GM21381 (cell line): ENCODE results near the gene PSMG2.
"Not testable (repeated sequence)": the region's sequence is repeated elsewhere in the genome, so short reads cannot be mapped to it uniquely, and the experiment has no call there.

Experiments used
- ATAC-seq: cut with Tn5 transposase; IDR thresholded peaks from one replicate; pipeline ENCODE4 v1.9.1; 2021; ENCODE audit warnings: mild to moderate bottlenecking, moderate library complexity; ENCODE audit not compliant: unreplicated experiment

Gene PSMG2

DNA sequence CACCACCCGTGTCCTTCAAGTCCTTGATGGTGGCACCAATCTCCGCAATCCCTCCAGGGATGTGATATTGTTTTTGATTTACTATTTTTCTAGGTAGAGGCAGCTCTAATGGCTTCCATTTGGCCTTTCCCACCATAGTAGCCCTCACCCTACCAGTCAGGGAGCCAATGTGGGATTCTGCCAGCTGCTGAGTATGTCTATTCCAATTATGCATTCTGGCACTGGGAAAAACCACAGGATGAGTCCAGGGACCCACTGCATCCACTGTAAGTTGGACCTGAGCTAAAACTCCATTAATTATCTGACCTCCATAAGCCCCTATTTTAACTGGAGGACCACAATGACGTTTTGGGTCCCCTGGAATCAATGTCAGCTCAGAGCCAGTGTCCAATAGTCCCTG lies 55.7 kb downstream of the PSMG2 start:
- ATAC-seq, result not testable (repeated sequence)

DNA sequence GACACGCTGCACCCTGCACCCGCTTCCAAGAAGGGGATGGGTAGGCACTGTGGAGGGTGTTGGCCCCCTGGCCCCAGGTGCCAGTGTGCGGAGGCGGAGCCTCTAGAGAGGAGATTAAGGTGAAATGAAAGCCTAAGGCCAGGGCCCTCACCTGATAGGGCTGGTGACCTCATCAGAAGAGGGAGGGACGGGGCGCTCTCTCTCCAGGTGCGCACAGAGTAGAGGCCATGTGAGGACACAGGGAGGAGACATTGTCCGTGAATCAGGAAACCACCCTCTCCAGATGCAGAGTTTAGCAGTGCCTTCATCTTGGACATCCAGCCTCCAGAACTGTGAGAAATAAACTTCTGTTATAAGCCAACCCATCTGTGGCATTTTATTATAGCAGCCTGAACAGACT lies 62.3 kb downstream of the PSMG2 start:
- ATAC-seq, result no peak

DNA sequence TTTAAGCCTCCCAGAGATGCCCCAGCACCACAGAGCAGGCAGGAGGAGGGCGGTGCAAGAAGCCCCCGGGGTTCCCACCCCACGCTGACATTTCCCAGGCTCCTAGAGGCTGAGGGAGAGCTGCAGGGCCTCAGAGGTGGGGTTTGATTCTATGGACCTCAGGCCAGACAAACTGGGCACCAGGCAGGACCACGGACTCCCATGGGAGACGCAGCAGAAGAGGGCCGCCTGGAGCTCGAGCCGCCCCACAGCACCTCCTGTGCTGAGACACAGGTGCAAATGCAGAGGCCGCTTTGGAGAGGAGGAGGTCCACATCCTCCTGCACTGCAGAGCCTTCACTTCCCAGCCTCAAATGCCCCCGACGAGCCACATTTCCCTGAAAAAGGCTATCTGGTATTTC lies 62.7 kb downstream of the PSMG2 start:
- ATAC-seq, result no peak

DNA sequence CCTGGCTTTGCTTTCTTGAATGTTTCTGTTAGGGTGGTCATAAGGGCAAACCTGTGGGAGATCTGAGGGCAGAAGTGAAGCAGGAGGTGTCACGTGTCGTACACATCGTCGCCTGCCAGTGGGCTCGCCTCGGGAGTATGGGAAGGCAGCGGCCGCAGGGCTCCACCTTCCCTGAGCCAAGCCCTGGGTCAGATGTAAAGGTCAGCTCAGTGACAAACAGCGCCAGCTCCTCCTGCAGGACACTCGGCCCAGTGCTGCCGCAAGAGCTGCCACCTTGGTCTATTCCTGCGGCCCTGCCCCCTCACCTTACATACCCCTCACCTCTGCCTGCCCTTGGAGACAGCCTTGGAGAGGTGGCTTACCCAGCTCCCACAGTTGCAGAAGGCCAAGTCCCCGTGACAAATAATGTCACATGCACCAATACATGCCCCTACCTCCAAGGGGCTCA lies 64.2 kb downstream of the PSMG2 start:
- ATAC-seq, result no peak

DNA sequence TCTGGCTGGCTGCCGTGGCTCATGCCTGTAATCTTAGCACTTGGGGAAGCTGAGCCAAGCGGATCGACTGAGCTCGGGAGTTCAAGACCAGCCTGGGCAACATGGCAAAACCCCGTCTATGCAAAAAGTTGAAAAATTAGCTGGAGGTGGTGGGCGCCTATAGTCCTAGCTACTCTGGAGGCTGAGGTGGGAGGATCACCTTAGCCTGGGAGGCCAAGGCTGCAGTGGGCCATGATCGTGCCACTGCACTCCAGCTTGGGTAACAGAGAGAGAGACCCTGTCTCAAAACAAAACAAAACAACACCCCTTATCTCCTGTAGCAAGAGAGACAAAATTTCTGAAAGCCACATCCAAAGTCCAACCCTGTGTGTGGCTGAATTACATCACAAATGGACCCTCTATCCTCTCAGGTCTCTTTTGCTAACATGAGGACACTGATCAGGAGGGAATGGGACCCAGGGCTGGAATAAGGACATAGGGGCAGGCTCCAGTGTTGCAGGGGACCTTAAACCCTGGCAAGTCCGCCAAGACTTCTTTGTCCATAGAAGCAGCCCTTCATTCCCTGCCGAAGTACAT lies 64.8 kb downstream of the PSMG2 start:
- no peak for ATAC-seq

DNA sequence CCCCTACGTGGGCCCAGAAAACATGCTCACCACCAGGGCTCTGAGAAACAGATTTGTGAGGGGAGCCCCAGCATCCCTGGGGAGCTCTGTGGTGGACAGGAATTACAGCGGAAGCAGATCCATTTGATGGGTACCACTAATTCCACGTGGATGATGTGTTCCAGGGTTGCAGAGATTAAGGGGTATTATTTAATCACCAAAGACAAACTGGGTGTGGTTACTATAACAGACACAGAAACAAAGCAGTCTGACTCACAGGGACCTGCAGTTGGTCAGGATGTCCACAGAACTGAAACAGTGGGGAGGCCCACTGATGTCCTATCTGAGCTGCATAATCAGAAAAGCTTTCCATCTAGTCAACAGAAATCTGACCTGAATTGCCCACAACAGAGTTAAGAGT lies 65.8 kb downstream of the PSMG2 start:
- no peak for ATAC-seq

DNA sequence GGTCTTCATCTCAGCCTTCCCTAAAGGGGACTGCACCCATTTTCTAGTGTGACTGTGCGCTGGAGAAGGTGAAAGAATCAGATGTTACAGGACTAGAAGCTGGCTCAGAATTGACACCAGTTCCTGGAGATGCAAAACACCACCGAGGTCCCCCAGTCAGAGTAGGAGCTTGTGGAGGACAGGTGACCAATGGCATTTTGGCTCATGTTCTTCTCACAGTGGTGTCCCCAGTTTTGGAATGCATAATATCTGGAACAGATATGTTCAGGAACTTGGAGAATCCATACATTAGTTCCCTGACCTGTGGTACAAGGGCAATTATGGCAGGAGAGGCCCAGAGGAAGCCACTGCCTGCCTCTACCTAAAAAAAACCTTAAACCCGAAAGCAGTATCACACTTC lies 66.3 kb downstream of the PSMG2 start:
- no peak for ATAC-seq

DNA sequence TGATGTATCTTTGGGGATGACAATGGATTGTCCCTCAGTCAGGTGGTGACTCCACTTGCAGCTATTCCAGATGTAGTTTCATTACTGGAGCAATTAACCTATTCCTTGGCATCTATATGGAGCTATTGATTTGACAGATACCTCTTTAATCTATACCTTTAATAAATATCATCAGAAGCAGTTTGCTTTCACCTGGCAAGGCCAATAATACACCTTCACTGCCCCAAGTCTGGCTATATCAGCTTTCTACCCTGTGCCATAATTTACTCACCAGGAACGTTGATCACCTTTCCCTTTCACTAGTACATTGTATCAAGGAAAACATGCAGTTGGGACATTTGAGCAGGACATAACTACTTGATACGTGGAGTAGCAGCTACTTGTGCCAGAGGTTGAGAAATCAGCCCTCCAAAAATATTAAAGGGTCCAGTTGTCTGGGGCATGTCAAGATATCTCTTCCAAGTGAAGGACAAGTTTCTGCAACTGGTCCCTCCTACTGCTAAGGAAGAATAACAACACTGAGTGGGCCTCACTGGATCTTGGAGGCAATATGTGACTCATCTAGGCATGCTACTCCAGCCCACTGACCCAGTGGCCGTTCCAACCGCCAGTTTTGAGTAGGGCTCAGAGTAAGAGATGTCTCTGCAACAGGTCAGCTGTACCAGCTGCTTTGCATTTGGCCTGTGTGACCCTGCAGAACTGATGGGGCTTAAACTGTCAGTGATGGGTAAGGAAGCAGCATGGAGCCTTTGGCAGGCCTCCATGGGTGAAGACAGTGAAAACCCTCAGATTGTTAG lies 67.0 kb downstream of the PSMG2 start:
- no peak for ATAC-seq

DNA sequence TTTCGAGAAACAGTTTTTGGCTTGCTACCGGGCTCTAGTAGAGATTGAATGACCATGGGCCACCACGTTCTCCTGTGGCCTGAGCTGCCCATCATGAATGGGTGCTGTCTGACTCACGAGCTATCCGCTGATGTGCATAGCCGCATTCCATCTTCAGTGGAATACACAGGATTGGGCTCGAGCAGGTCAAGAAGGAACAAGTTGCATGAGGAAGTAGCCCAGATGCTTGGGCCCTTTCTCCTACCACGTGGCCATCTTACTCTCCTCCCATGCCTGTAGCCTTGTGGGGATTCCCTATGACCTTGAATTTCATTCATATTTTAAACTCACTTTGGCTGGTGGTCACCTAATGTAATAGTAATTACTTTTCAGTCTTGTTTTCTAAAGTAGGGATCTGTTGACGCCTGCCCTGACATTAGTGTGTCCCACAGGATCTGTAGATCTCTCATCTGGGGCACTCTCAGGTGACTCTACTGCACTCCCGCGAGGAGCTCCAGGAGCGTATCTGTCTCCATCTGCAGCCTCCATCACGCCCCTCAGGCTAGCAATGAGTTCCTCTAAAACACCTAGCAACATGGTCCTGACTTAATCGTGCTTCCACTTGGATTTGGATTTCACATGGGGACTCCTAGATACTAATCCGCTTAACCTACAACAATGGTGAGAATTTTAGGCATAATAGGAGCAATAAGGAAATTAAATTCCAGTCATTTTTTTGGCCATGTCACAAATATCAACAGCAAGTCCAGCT lies 67.8 kb downstream of the PSMG2 start:
- ATAC-seq, result no peak

DNA sequence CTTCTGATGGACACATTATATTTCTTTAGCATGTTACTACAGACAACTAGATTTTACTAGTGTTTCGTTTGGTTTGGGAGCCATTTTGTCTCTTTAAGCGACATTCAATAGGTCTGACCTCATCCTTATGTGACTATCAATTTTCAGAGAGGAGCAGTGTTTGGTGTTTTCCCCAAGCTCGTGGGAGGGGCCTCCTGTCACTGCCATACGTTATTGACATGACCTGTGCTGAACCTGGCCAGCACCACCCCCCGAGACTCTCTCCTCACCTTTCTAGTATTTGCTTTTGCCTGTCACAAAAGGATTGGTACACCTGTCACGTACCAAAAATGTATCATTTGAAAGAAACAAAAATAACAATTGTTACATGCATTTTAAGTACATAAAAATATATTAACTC lies 69.3 kb downstream of the PSMG2 start:
- no peak for ATAC-seq

DNA sequence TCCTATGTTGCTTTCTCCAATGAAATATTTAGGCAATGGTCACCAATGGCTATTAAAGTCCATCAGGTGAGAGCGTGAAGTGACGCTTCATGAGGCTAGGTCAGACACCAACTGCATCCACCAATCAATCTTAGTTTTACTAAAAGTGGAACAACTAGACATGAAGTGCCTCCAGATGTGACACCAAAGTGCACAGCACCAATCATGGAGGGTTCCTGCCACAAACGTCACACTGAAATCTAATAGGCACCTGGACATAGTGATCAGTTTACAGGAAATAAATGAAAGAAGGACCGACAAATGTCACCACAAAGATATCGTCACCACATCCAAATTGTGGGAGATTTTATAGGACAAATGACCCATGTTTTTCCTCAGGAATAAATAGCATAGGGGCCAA lies 70.5 kb downstream of the PSMG2 start:
- ATAC-seq, result no peak

DNA sequence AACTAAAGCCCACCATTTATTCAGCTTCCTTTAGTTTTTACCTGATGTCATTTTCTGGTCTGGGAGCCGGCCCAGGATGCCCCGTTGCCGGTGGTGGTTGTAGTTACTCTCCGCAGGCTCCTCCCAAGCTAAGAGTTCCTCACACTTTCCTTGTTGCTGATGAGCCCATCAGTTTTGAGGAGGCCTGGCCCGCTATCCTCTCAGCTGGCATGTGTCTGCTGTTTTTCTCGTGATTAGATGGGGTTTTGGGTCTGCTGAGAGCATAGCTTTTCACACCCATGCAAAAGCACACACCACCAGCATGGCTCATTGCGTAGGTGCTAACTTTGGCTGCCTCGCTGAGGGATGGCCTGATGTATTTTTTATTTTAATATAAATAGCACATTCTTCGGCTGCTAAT lies 72.1 kb downstream of the PSMG2 start:
- ATAC-seq, result no peak
